GM18511 (cell line): ENCODE results near the gene CRABP1.

Experiments
- ATAC-seq: cut with Tn5 transposase; IDR thresholded peaks from one replicate; pipeline ENCODE4 v1.9.1; 2021; ENCODE audit warnings: mild to moderate bottlenecking, moderate library complexity; ENCODE audit not compliant: unreplicated experiment

The CRABP1 gene

DNA sequence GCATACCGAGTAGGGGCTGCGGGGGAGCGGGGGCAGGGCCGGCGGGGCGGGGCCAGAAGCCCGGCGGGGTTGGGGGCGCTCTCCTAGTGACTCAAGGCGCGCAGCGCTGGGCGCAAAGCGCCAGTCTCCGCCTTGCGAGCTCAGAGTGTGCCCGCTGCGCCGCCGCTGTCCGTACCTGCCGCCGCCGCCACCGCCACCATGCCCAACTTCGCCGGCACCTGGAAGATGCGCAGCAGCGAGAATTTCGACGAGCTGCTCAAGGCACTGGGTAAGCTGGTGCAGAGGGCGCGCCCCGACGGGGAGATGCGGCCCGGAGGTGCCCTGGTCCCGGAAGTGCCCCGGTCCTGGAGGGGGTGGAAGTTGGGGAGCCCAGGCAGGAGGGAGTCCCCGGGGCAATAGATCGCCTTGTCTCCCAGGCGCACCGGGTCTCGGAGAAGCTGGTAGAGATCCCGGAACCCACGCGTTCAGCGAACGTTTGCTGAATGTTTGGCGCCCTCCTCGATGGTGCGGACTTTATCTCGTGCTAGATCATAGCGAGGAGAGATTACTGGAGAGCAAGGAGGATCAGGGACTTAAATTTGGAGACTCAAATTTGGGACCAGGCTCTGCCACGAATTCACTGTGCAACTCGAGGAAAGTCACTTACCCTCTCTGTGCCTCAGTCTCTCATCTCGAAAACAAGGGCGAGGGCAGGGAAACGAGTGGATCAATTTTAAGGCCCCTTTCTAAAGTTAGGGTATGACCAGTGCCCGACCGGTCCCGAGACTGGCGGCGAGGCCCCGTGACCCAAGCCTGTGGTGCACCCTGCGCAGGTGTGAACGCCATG is at the start of gene CRABP1:
Gene CRABP1, plus strand, starts transcription at position 123 of the 826 bp plus-strand sequence. Its CDS starts 76 bp downstream, at position 199.
- no peak for ATAC-seq

DNA sequence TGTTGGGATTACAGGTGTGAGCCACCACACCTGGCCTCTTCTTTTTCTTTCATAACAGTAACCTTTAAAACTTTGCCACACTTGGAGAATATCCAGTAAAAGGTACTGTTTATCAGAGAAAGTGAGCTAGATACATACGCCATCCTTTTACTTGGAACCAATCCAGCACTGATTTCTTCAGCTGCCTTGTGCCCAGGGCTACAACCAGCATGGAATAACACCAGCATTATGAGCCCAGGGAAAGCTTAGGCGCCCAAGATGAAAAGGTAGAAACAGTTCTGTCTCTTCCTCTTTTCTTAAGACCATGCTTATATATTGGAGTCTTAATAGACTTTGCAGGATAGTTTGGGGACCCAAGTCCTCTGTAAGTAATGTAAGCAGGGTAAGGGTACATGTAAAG is 49.1 kb upstream of the CRABP1 start:
- no peak for ATAC-seq

DNA sequence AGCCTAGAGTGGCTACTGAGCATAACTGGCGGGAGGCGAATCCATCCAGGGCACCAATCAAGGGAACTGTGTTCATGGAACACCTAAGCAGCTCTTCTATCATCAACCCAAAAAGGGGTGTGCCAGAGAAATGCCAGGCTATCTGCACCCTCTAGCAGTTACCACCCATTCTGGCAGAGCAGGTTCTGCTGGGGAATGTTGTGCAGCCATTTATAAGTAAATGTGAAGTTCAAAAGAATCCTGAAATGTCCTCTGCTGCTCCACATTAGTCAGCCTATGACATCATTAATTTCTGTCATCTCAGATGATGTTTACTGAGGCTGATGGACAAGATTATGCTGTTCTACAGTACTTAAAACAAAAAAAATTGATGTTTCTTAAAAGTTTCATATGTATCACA is 48.5 kb upstream of the CRABP1 start:
- no peak for ATAC-seq

DNA sequence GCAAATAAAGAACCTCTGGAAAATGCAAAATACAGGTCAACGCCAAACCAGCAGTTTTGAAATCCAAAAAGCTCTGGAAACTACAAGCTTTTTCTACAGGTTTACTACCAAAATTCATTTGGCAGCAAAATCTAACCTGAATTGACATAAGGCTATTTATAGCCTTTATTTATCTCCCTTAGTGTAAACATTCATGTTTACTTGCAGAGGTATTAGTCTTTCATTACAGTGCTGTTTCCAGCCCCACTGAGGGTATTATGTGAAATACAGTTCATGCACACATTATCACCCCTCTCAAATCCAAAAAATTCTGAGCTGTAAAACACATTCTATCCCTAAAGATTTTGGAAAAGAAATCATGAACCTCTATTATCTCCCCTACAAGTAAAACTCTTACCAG is 47.9 kb upstream of the CRABP1 start:
- ATAC-seq = no peak

DNA sequence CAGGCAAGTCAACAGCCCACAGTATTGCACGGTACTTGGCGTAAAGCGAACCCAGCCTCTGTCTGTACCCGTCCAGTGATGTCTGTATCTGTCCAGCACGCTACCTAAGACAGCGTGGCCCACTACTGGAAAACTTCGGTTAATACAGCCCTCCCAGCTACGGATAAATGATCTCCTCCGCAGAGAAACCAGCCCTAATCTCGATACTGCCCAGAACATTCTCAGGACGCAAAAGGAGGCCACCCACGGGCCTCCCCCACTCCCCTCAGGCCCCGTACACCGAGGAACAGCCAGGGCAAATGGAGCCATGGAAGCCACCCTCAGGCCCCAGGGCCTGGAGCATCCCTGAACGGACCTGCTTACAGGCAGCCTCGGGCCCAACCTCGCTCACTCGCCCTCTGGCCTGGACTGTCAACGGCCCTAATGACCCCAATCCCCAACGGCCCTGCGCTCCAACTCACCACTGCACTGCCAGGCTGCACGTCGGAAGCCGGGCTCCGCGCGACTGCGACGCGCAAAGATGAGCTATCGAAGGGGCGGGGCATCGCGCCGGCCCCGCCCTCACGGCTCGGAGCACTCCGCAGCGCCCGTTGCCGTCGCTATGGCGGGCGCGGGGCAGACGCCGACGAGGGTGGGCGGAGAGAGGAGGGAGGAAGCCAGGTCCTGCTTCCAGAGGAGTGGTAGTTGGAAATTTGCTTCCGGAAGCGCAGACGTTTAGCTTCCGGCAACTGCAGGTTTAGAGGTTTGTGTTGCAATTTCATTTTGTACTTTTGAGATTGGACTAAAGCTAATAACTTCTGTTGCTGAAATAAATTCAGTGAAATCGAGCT is 40.8 kb upstream of the CRABP1 start, which contains the start of gene SKIC8:
Gene SKIC8, minus strand, starts transcription at position 509 of the 830 bp plus-strand sequence. CDS start 3,923 bp downstream, outside the sequence.
- ATAC-seq = peak; percentile 78

DNA sequence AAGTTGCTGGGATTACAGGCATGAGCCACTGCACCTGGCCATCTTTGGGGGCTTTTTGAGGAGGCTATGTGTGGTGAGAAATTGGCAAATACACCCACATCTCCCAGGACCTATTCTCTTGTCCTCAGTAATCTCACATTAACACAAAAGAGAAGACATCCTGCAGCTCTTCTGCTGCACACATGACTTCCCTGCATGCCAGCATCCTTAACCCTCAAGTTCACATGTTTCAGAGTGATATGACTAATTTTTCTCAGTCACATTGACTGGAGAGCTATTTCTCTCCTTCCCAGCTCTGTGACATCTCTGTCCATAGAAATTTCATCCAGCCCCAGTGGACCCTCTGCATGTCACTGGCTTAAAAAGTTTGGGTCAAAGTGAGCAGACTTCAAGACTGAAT is 38.8 kb upstream of the CRABP1 start:
- ATAC-seq = no peak

DNA sequence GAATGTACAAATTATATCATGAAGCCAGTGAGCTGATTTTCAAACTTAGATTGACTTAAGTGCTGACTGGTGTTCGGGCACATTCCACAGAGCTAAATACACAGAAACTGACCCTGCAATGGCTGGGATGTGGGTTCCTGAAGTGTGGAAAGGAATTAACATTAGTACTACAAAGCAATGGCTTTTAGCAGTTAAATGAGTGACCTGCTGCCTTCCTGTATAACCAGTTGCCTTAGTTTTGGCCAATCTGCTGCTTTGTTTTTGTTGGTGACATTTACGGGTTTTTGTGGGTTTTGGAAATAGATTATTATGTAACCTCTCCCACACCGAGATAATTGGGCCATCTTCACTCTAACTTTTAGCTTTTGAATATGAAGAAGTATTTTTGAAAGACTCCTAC is 38.3 kb upstream of the CRABP1 start:
- ATAC-seq = no peak

DNA sequence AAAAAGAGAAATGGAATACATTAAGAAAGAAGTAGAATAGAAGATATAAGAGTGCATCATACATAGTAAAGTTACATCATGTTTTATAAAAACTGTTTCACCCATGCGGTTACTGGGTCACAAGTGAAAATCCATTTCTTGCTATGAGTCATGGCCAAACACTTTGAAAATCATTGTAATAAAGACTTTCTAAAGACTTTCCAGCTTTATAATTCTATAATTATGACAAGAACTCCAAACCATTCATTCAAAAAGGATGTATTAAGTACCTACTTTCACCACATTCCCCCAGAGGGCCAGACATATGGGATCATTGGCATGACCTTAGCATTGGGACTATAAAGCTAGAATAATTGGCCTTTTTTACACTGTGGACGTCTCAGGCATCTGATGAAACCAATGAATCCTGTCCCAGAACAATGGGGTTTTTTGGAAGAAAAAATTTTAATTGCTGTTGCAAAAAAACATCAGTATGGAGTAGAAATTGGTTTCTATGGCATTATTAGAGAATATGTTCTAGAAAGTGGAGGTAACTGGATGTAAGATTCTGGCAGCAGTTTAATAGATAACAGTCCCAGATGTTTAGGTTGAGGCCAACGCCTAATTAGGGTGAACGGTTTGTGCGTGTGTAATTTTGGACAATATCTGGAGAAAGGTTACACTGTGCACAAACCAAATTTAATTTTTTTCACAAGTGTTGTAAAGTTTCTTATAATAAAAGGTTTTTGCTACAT is 37.4 kb upstream of the CRABP1 start:
- ATAC-seq = no peak

DNA sequence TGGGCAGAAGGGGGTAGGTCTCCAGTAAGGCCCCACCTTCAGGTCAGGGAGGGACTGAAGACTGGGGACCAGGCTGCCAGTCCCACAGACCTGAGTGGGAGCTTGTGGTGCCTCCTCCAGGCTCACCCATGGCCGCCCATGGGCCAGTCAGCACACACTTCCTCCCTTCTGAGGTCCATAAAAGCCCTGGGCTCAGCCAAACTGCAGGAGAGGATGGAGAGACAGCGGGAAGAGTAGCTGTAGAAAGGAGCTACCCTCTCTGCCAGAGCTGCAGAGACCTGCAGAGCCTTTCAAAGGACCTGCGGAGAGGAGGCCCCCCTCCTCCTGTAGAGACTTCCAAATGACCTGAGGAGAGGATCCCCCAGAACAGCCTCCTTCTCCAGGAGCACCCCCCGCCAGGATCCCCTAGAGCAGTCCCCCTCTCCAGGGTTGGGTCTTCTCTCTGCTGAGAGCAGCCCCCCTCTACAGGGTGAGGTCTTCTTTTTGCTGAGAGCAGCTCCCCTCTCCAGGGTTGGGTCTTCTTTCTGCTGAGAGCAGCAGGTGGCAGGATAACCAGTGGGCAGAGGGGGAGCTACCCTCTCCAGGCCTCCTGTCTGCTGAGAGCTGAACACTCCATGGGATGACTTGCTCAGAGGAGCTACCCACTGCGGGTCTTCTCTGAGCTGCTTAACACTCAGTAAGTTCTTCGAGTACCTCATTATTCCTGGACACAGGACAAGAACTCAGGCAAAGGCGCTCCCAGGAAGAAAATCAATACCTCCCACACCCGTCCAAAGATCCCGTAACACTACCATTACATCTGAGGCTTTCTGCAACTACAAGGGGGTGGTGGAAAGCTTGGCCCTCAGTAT is 35.7 kb upstream of the CRABP1 start:
- ATAC-seq = no peak

DNA sequence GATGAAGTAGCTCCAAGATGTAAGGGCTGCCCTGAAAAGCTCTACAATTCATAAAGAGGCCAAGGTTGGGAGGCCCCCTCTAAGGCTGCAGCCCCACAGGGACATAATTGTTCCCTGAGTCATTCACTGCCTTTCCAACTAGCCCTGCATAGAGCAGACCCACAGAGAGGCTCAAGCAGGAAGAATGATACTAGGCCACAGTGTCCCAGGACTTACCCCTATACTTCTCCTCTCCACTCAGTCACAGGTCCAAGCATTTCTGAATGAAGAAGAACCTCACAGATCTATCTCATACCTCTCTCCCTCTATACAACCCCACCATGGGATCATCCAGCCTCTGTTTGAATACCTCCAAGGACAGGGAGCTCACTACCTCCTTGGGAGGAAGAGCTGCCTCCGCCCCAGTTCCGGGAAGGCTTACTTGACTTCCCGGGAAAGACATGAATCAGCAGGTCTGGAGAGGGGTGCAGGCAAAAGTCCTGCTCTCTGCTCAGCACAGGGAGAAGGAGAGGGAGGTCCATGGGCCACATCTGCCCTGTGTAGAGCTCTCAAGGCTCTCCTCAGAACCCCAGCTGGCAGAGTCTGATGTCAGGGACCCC is 33.9 kb upstream of the CRABP1 start:
- ATAC-seq = no peak

DNA sequence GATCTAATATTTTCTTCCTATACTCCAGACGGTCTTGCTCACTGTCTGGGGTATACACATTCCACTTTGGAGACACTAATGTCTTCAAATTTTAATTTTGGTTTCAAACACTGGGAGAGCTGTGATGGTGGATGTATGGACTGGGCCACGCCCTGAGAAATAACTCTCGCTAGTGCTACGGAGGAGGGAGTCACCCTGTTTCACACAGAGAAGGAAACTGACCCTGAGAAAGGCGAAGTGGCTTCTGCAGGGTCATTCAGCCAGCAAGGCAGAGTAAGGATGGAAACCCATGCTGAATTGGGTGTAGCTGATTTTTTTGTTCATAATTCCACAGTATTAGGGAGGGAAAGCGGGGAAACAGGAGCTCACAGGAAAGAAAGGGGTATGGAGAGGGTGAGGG is 32.2 kb upstream of the CRABP1 start:
- ATAC-seq = no peak

DNA sequence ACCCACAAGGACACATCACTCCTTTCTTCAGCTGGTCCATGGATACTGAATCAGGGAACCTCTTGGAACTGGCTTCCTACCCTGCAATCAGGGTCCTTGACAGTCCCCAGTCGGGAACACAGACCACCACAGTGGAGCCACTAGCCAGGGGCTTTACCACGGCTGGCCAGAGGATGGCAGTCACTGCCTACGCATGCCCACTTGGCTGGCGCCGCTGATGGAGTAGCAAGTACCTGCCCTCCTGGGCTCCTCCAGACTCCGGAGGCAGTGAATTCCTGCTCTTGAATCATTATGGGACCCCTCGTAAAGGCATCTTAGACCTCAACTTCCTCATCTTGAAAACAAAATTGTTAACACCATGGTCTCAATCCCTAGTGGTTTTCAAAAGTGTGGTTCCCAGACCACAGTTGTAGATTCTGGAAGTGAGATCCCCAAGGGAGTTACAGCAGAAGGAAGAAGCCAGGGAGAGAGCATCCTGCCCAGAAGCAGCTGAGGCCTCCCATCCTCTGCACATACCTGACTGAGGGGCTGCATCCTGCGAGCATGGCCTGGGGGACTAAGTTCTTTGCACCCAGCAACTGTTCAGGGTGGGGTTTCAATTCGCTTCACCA is 31.6 kb upstream of the CRABP1 start:
- no peak for ATAC-seq

DNA sequence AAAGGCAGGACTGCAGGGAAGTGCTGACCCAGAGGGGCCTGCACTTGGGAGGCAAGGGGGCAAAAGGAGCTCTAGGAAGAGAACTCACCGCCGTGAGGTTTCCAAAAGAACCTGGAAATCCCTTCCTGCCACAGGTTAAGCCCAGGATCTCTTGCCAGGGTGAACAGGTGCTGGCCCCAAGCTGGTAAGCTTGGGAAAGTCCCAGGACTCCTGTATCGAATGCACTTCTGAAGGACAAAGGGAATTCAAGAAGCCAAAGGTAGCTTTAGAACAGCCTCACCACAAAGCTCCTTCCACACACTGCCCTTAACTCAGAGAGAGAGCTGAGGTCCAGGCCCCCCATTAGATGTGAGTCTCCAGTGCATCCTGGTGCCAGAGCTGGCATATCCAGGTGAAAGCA is 28.9 kb upstream of the CRABP1 start:
- no peak for ATAC-seq

DNA sequence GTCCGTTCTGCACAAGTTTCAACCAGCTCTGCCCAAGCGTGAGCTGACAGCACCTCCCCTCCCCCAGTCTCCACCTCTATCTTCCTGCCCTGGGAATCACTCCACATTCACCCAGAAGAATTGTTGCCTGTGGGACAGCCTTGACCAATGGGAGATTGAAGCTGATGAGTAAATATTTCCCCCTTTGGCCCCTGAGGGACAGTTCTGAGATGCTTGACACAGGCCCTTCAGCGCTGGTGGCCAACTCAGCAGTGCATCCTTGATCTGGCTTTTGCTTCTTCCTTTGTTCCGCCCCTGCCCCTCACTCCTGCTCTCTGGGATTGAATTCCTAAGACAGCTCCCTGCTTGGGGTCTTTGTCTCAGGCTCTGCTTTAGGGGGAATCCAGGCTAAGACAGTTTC is 27.6 kb upstream of the CRABP1 start:
- no peak for ATAC-seq

DNA sequence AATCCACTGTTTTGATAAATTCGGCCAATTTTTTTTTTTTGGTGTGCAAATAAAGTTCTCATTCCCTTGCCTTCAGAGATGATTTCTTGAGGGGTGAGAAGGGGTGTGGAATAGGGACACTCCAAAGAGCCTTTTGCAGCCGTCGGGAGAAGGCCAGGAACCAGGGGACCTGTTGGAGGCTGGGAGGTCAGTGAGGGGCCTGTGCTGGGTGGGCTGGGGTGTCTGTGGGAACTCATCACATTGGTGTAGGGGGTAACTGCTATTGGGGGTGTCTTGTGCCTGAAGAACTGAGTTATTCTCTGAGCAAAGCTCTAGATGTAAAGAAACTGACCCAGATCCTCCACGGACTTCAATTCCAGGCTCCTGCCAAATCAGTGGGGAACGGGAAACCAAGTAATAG is 27.2 kb upstream of the CRABP1 start:
- ATAC-seq = no peak

DNA sequence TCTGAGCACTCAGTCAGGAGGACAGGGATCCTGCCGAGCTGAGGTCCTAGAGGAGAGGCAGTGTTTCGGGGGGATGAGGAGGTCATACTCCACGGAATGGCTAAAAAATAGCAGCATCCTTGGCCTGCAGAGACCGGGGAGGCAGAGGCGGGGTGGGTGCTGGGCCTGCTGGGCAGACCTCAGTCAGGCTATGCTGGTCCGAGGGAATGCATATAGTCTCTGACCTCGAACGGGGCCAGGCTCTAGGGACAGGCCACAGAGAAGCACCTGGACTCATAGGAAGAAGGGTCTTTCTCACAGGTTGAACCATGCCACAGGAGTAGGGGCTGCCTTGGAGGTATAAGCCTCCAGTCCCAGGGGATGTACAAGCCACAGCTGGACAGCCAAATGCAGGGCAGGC is 26.8 kb upstream of the CRABP1 start:
- ATAC-seq = no peak

DNA sequence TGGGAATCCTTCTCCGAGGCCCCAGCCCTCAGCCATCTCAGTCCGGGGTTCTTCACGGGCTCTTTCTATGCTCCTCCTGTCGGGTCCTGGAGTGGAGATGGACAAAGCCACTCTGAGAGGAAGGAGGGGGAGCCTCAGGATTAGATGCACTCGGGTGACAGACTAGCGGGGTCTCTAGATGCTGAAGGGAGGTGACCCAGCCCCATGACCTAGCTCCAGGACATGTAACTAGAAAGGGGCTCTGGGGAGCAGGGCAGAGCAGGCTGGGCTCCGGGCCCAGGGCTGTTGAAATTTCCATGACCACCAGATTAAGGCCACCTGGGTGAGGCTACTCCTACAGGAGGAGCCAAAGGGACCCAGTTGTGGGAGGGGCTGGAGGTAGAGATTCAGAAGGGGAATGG is 26.0 kb upstream of the CRABP1 start:
- ATAC-seq = no peak

DNA sequence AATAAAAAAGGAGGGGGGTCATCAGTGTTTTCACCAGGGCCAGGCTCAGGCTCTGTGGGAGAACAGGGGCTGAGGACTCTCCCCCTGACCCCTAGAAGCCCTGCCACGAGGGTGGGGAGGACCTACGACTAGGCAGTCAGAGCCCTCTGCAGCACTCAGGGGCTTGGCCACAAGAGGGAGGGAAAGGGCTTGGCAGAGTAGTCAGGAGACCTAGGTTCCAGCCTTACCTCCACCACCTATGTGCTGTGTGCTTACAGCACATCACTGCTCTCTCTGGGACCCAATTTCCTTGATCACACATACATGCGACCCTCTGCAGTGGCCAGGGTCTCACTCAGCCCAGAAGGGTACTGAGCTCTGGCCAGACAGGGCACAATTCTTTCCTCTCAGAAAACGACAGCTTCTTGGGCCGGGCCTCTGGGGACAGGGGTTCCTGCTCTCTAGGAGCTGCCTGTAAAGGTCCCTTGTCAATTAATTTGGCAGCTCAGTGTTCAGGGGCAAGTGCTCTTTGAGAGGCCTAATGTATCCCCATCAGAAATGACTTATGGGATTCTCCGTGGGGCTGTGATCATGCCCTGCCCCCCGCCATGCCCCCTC is 24.4 kb upstream of the CRABP1 start:
- no peak for ATAC-seq
